Fibroblast of villous mesenchyme (primary cell): ENCODE measurements around the gene STK40. TPM values are rescaled to one million over a fixed set of nuclear protein-coding genes. Genes with fewer than 3 reads are reported as not detected.

Experiments
- DNase-seq: peaks from one replicate; pipeline ENCODE4 v3.0.0-alpha.2; 2010; ENCODE audit warnings: low read depth
- H3K4me3 ChIP-seq: 2 replicates; pipeline ENCODE4 v1.5.1; 2011; ENCODE audit warnings: low read depth, mild to moderate bottlenecking, low read length
- total RNA-seq: library from RNA; depleted of rRNA; stranded (reverse); fragments of >200 nt; gene quantifications from 2 replicates; pipeline ENCODE4 v1.2.3, GENCODE V29; 2012
- TF ChIP-seq, protein P1 (sequence below): IDR thresholded peaks from 2 replicates; pipeline ENCODE4 v1.5.1; 2012; ENCODE audit warnings: low read depth, mild to moderate bottlenecking, low read length; ENCODE audit not compliant: insufficient read depth

Gene STK40
- total RNA-seq, 1 donor, result 24.6 TPM

DNA sequence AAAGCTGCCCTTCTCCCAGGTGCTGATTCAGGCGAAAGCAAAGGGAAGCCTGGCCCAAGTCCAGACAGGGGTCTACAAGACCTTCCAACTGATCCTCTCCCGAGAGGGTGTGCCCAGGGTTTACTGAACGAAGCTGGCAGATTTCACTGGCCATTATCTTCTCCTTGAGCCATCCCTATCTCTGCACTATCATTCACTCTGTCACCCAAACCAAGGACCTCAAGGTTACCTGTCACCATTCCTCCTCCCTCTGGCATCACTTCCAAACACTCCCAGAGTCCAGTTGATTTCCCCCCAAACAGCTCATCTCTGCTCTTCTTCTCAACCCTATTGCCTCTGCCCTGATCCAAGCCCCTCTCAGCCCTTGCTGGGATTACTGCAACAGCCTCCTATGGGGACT is 4.9 kb downstream of the STK40 start:
- no peak for DNase-seq
- TF ChIP-seq, protein P1, sequence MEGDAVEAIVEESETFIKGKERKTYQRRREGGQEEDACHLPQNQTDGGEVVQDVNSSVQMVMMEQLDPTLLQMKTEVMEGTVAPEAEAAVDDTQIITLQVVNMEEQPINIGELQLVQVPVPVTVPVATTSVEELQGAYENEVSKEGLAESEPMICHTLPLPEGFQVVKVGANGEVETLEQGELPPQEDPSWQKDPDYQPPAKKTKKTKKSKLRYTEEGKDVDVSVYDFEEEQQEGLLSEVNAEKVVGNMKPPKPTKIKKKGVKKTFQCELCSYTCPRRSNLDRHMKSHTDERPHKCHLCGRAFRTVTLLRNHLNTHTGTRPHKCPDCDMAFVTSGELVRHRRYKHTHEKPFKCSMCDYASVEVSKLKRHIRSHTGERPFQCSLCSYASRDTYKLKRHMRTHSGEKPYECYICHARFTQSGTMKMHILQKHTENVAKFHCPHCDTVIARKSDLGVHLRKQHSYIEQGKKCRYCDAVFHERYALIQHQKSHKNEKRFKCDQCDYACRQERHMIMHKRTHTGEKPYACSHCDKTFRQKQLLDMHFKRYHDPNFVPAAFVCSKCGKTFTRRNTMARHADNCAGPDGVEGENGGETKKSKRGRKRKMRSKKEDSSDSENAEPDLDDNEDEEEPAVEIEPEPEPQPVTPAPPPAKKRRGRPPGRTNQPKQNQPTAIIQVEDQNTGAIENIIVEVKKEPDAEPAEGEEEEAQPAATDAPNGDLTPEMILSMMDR, result no peak
- H3K4me3 ChIP-seq, result no peak overlapping the region

DNA sequence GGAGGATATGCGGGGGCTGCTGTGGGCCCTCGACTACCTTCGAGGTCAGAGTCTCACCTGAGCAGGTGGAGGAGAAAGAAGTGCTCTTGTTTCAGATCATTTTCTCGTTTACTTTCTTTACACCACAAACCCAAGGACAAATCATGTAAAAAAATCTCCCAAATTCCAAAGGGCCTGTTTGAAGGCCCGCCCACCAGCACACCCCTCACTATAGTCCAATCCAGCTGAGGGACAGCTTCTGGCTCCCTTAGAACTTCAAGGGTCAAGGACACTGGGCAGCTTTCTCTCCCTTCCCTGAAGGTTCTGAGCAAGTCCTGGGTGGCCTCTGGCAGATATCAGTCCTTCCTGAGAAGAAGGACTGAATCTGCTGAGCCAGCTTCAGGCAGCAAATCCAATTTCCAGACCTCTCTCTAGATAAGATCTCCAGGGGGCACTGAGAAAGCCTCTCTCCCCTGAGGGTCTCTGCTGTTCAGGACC is 5.5 kb downstream of the STK40 start:
- H3K4me3 ChIP-seq, result no peak overlapping the region
- TF ChIP-seq, protein P1, result no peak
- DNase-seq, result no peak

DNA sequence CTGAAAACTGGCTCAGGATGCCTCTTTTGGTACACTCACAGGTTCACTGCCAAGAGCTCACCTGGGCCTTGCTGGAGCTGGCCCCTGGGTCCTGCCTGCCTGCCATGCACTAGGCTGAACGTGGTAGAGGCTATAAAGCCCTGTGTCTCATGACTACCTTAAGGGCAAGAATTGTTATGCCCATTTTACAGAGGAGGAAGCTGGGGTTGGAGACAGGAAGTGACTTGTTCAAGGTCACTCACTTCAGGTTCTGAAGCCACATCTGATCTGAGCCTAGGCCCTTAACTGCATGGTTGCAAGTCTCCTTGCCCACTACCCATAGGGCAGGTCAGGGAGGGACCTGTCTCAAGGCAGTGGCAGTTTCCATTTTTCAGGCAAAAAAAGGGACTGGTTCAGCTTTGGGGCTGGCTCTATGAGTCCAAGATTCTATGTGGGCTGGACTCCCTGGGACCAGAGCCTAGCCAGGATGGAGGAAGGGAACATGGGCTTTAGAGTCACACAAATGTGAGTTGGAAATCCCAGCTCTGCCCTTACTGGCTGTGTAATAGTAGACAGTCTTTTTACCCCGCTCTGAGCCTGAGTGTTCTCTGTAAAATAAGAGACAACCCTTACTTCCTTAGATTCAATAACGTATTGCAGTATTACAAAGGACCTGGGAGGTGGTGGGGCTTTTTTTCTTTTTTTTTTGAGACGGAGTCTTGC is 7.8 kb downstream of the STK40 start:
- no peak overlapping the region for H3K4me3 ChIP-seq
- no peak for DNase-seq
- TF ChIP-seq, protein P1, result no peak

DNA sequence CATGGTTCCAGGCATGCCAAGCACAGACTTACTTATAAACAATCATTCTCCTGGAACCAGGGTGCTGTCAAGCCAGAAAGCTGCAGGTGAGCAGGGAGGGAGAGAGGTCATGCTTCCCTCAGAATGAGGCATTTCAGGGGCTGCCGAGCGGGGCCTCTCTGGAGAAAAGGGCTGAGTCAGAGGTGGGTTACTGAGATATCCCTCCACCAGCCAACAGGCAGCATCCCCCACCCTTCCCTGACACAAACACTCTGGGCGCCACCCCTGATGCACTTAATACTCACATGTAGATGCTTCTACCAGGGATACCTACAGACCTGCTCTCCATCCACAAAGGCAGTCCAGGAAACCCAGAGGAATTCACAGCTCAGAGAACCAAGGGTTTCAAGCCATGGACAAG is 13.1 kb downstream of the STK40 start:
- TF ChIP-seq, protein P1, result no peak
- no peak overlapping the region for H3K4me3 ChIP-seq
- no peak for DNase-seq

DNA sequence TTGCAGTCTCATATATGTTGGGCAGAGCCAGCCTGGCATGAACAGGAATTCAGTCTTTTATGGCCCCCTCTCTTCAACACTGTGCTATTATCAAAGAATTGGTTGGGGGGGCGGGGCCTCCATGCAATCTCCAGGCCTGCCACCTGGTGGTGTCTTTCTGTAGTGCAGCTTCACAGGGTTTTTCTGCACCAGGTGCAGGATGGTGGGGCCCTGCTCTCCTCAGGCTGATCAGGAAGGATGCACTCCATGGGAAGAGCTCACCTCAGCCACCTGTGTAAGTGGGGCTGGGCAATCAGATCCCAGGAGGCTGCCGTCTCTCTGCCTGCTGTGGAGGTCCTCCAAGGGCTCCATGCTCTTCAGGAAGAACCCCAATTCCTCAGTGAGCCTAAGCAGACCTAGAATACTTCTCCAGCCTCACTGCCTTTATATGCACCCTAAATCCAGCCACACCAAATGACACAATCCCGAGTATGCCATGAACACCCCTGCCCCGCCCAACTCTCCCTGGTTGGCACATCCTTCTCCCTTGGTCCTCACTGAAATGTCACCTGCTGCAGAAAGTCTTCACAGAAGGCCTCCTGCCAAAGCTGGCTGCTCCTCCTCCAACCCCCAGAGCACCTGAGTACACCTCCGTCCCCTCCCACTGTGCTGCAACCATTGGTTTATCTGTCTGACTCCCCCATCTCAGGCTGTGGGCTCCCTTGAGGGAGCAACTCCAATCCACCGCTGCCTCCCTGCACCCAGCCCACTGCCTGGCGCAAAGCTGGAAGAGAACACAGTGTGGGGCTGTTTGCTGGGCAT is 16.5 kb downstream of the STK40 start:
- no peak overlapping the region for H3K4me3 ChIP-seq
- TF ChIP-seq, protein P1, result peak; percentile 92
- peak; percentile 72 for DNase-seq

DNA sequence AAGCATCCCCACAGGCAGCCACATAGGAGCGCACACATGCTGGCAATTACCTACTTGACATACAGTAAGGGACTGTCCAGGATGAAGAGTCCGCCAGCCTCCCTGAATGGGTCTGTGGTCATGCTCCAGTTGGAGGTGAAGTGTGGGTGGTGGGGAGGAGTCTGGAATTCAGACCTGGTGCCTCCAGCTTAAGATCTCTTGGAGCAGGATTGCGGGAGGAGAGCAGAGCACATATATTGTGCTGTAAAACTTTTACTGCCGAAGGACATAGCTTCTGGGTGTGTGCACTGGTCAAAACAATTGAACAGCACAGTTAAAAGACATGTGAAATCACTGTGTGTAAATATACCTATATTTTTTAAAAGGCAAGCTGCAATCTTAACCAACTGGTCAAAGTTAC is 17.9 kb downstream of the STK40 start:
- TF ChIP-seq, protein P1, result no peak
- no peak overlapping the region for H3K4me3 ChIP-seq
- DNase-seq, result no peak
